Hematopoietic multipotent progenitor cell treated with erythropoietin and hydrocortisone succinate and interleukin-3 and kit ligand, for 15 days (in vitro differentiated cells): ENCODE results near the gene AQP12A.

Source experiments
- DNase-seq: peaks from one replicate; pipeline ENCODE4 v3.0.0-alpha.2; 2015; ENCODE audit warnings: low spot score

Gene AQP12A

DNA sequence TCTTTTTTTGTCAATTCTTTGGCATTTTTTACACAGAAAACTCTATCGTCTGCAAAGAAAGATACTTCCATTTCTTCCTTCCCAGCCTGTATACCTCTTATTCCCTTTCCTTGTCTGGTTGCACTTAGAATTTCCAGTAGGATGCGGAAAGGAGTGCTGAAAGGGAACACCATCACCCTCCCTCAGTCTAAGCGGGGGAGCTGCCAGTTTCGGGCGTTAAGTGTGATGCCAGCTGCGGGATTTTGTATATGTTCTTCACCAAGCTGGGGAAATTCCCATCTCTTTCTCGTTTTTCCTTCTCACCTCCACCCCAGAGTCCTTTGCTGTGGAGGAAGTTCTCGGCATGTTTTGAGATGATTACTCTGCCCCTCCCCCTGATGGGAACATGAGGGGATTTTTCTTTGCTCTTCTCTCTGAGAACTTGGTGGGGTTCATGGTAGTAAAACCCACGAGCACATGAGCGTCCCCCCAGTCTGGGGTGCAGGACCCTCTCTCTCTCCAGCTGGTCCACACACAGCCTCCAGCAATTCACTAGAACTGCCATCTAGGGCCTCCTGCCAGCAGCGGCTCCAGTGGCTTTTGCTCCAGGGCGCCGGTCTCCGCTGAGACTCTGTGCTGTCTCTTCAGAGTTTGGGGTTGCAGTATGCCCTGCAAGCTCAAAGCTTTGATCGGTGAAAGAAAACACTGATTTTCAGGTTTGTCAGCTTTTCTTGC lies 15.5 kb downstream of the AQP12A start:
- DNase-seq, result no peak

- DNase-seq, result no peak
Measured at GRCh38 chr2:240707821-240708220, 16.2 kb downstream of the AQP12A start.

- DNase-seq, result no peak
Measured at GRCh38 chr2:240708457-240708856, 16.8 kb downstream of the AQP12A start.

GRCh38 chr2:240711296-240711695 lies 19.6 kb downstream of the AQP12A start:
- DNase-seq, result no peak

DNA sequence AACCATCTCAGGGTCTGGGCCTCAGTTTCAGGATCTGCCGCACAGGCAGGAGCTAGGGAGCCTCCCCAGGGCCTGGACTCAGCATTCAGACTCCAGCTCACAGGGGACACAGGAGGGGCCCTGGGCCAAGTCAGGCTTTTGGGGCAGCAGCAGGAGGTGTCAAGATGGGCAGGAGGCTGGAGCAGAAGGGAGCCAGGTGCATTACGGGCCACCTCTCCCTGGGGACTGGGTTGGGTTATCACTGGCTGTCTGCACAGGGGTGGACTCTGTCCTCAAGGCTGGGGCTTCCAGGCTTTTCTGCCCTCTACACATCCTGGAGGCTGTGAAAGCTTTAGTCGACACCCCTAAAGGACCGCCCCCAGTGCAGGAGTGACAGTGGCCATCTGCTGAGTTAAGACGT lies 20.0 kb downstream of the AQP12A start:
- DNase-seq, result no peak

- no peak for DNase-seq
Measured at GRCh38 chr2:240712121-240712520, 20.5 kb downstream of the AQP12A start.

DNA sequence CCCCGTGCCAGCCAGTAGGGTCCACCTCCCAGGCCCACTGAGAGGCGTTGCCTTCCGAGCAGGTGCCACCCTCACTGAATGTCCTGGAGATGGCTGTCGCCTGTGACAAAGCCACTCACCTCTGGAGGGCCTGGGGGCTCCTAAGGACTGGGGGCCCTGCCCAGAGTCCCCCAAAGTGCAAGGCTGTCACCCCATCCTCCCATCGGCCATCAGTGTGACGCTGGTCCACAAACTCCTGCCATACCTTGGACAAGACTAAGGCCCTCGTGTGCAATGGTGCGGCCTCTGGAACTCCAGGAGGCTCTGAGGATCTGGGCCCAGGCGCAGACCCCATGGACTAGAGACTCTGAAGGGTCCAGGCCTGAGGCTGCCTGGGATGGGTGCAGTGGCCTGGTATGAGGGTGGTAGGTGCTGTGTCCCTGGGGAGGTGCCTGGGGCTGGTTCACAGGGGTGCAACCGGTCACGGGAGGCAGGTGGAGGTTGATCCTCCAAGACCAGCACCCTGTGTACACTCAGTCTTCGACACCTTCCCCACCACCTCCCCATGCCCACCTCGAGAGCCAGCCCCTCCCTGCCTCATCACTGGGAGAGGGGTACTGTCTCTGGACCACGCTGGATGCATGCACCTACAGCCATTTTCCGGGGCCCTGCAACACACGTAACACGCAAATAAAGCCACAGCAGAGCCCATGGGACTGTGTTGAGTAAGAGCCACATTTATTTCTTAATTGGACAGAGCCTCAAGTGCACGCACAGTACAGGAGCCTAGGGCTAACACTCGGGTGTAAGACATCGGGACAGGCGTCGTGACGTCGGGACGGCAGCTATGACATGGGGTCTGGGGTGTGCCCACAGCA lies 21.6 kb downstream of the AQP12A start:
- no peak for DNase-seq

DNA sequence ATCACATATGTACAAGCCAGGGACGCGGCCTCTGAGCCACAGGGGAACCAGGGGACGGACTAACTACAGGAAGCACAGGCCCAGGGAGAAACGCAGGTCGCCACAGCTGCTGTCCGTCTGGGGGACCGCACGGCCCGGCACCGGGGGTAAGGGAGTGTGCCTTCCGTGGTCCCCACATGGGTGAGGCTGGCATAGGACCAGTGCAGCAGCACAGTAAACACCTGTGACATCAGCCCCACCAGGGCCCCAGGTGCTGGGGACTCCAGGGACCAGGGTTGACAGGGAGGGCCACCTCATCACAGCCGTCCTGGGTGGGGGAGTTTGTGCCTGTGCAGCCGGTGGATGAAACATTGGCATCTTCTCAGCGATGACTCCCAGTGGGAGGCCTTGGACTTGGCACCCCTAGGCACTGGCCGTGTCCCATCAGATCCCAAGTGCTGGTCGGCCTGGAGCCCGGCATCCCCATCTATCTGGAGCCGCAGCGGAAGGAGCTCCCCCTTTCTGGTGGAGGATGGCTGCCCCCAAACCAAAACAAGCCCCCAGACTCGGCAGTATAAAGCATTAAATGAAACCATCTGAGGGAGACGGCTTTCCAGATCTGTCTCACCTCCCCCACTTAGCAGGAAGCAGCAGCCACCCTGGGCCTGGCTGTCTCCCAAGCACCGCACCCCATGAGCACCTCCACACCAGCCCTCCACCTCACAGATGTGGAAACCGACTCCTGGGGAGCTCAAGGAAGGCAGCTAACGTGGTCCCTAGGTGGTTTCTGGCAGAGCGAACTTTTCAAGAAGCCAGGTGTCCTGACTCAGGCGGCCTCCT lies 22.5 kb downstream of the AQP12A start:
- DNase-seq, result no peak

DNA sequence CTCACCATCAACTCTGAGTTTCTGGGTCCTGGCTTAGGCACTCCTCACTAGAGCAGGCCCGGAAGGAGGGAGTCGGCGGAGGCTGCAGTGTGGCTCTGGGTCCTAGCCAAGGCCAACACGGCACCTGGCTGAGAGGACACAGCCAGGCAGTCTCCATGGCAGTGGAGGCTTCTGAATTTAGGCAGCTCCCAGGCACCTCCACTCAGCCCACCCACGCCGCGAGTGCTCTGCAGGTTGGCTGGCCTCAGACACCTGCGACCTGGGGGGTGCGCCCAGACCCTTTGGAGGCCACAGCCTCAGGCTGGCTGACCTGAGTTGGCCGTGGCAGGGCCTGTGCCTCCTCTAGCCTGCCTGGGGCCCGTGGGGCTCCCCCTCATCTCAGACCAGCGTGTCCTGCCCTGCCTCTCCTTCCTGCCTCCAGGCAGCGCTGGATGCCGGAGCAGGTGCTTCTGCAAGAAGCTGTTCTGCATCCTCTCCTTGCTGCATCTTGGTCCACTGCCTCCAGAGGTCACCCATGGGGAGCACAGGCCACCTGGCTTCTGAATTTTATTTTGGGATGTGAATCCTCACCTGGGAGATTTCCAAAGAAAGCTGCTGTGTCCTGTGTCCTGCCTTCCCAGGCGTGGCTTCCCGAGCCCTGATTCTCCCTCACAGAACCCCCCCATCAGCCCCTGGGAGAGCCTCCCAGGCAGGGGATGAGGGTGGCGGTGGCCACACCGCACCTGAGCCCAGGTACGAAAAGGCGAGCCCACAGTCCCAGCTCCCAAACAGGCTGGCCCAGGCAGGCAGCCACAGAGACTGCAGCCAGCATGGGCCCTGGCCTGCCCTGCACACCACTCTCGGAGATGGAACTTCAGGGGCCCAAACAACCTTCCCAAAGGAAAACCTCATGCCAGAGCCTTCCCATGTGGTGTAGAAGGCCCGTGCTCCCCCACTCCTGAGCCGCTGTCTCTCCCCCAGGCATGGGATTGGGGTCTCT lies 23.4 kb downstream of the AQP12A start:
- no peak for DNase-seq

DNA sequence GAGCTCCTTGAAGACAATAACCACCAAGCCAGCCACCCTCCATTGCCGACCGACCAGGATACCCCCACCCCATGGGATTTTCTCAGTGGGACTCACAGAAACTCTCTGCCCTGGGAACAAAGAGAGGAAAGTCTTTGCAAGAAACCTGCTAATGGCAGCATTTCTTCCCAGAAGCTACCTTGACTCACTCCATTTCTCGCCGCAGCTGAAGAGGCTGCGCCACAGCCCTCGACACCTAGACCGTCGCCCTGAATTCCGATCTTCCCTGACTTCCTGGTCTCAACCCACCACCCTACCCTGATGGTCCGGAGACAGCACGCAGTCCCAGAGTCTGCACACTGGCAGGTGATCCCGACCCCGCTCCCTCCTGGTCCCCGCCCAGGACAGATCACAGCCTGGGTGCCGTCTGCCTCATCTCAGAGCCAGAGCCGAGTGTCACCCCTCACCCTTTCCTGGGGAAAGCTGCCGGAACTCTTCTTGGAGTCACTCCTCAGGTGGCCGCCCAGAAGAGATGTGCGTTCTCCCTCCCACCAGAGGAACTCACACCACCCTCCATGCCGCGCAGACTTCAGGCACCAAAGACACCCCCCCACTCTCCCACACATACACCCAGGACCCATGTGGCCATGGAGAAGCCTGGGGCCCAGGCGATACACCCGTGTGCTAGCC lies 24.6 kb downstream of the AQP12A start:
- no peak for DNase-seq

DNA sequence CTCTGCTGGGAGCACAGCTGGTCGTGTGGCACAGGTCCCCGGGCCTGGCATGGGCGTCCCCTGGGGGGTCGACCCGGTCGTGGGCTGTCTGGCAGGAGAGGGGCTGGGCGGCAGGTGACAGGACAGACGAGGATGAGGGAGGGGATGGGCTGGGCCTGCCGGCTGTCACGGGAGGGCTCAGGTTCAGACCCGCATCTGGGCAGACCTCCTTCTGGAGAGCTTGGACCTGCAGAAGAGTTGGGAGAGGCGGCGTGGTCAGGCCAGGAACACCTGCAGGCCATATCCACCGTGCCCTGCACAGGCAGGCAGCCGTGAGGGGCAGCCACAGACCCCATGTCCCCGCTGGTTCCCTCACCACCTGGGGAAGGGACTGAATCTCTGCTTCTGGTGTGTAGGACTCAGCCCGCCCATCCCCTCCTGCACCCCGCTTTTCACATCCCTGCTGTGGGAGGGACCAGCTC lies 25.5 kb downstream of the AQP12A start:
- no peak for DNase-seq

- no peak for DNase-seq
Measured at GRCh38 chr2:240717681-240718581, 26.3 kb downstream of the AQP12A start.

DNA sequence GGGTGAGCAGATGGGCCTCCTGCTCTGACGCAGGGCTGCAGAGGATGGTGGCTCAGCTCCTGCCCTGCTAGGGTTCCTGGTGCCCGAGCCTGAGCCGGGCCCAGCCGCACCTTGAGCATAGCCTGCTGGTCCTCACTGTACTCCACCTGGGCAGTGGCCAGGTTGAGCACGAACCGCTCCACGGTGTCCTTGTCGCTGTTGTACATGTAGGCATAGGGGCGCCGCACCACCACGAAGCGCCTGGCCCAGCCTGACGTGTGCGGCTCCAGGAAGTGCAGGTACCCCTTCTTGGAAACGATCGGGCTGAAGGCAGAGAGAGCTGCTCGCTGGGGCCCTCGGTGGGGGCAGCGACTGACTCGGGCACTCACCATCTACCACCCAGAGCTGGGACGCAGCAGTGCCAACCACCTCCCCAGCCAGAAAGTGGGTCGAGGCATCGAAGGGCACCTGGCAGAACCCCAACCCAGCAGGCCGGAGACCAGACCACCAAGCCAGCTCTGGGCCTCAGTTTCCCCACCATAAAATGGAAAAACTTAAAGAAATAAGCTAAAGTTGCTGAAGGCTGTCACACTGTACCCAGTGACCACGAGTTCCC lies 27.3 kb downstream of the AQP12A start:
- DNase-seq, result no peak

DNA sequence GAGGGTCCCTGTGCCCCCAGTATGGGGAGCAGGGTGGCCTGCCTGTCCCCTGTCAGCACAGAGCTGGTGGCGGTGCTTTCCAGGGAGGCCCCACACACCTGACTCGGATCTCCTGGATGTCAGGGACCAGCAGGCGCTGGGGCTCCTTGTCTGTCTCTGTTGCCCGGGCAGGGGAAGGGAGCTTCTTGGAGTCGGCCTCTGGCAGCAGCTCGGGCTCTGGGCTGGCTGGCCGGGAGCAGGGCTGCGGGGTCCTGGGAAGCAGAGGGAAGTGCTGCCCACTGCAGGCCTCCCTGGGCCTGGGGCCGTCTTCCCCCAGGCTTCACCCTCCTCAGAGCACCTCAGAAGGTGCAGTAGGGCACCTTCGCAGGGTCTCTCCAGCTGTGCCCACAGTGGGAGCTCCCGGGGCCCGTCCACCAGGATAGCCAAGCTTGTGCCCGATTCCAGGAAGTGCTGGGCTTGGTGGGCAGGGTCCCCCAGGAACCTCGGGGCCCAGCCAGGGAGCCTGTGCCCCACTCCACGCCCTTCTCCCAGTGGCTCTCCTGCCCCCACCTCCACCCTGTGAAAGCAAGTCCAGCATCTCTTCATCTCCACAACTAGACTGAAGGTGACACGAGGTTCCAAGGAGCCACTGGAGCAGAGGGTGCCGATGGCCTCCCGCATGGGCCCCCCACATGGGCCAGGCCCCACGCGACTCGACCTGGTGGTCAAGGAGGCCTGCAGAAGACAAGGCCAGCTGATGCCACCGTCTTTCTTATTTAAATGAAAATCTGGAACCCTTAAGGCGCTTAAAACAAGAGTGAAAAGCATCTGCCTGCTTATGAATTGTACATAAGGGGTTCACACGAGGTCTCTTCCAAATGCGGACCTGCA lies 28.2 kb downstream of the AQP12A start:
- no peak for DNase-seq

DNA sequence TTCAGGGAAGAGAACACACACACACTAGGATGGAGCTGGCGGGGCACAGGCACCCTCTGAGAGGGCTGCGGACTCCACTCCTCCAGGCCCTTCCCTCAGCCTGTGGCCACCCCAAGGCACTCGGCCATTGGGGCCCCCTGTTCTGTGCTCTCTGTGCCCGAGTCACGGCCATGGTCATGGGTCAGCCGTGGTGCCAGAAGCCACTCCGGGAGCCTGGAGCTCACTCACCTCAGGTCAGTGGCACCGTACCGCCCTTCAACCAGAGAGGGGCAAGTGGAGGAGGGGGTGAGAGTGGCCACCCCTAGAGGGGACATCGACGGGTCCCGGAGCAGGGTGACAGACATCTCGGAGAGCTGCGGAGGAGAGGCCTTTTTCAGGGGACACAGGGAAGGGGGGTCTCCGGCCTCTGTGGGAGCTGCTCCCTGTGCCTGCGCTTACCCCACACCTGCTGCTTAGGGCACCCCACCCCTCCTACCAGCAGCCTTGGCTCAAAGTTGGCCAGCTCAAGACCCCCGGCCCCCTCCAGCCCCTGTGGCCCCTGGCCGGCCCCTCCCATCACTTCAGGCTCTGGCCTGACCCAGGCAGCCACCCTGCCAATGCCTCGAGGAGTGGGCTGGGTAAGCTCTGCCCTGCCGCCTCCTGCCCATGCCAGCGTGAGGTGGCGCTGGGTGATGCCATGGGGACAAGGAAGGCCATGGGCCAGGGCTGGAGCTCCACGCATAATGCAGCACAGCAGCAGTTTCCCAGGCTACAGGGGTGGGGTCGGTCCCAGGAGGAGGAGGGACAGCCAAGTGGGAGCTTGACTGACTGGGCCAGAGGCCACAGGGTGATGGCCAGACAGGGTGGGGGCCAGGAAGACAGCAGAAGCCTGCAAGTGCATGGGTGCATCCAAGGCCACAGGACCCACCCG lies 29.3 kb downstream of the AQP12A start:
- no peak for DNase-seq

DNA sequence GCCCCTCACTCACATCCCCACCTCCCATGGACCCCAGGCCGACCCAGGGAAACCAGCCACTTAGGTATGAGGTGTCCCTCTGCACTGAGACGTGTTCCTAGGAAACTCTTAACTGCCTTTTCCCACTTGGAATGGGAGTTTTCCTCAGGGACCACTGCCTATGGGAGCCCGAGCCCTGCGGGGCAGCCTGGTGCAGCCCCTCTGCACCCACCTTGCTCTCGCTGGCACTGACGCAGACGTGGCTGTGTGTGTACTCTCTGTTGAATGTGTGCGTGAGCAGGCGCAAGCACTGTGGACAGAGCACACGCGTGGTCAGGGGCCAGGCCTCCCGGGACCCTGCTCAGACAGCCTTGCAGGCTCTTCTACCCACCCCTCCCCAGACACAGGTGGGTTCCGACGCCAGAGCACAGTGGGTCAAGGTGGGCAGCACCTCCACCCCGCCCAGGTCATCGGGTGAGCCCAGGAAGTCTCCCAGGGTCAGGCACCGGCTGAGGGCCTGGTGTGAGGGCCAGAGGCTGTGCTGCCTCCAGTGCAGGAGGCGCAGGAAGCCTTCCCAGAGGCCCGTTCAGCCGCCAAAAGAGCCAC lies 30.0 kb downstream of the AQP12A start:
- DNase-seq, result no peak

DNA sequence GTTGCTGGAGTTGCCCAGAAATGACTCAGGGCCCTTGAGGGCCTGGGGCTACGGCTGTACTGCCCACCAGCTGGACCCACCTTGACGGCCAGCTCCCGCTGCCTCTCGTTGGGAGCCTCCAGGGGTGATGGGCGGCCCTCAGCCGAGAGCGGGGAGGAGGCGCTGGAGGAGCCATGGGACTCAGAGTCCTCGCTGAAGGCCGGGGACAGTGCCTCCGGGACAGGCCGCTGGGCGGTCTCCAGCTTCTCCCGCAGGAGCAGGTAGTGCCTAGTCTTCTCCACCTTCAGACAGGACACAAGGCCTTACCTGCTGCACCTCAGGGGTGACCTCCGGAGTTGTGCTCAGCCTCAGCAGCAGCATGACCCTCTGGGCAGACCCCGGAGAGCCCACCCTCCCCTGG lies 30.7 kb downstream of the AQP12A start:
- DNase-seq, result no peak
